NB4 (cell line): ENCODE results near the gene ZFP92.

Experiments used
- CTCF ChIP-seq: IDR thresholded peaks from one replicate; pipeline ENCODE4 v1.5.1; 2012; ENCODE audit warnings: low read depth, low read length
- MAX ChIP-seq: IDR thresholded peaks from 2 replicates; pipeline ENCODE4 v1.6.1; 2011; ENCODE audit warnings: low read depth, low read length
- MYC ChIP-seq: IDR thresholded peaks from 2 replicates; pipeline ENCODE4 v1.6.1; 2011; ENCODE audit warnings: low read depth, low read length
- POLR2A ChIP-seq: IDR thresholded peaks from 2 replicates; pipeline ENCODE4 v1.6.1; 2011; ENCODE audit warnings: mild to moderate bottlenecking; ENCODE audit not compliant: insufficient read length; ENCODE audit errors: extremely low read depth

GRCh38 chrX:153413731-153414130 lies 2.5 kb downstream of the ZFP92 start:
- TF ChIP-seq CTCF (no peak), MAX (no peak), POLR2A (no peak), MYC (no peak)
